HG02885 (cell line): ENCODE measurements around the gene HIVEP3.

Source experiments
- ATAC-seq: cut with Tn5 transposase; IDR thresholded peaks from one replicate; pipeline ENCODE4 v1.9.1; 2021; ENCODE audit warnings: mild to moderate bottlenecking; ENCODE audit not compliant: unreplicated experiment, poor library complexity

The HIVEP3 gene

GRCh38 chr1:41645062-41645461, 273.7 kb downstream of the HIVEP3 start:
- no peak for ATAC-seq

GRCh38 chr1:41642922-41643821, 275.6 kb downstream of the HIVEP3 start:
- no peak for ATAC-seq

- ATAC-seq, result no peak
Observed at GRCh38 chr1:41641941-41642527, 276.7 kb downstream of the HIVEP3 start.

GRCh38 chr1:41641475-41641814, 277.3 kb downstream of the HIVEP3 start:
- no peak for ATAC-seq

- no peak for ATAC-seq
Observed at GRCh38 chr1:41640756-41641474, 277.8 kb downstream of the HIVEP3 start.

- no peak for ATAC-seq
Observed at GRCh38 chr1:41640141-41640751, 278.5 kb downstream of the HIVEP3 start.

- ATAC-seq, result no peak
Observed at GRCh38 chr1:41639332-41639936, 279.3 kb downstream of the HIVEP3 start.

- ATAC-seq, result no peak
Observed at GRCh38 chr1:41638086-41639024, 280.4 kb downstream of the HIVEP3 start.

- no peak for ATAC-seq
Observed at GRCh38 chr1:41637367-41637766, 281.4 kb downstream of the HIVEP3 start.

- ATAC-seq, result no peak
Observed at GRCh38 chr1:41633764-41634163, 285.0 kb downstream of the HIVEP3 start.

- no peak for ATAC-seq
Observed at GRCh38 chr1:41632781-41633575, 285.7 kb downstream of the HIVEP3 start.

- ATAC-seq, result no peak
Observed at GRCh38 chr1:41631971-41632370, 286.8 kb downstream of the HIVEP3 start.

- no peak for ATAC-seq
Observed at GRCh38 chr1:41631154-41631553, 287.6 kb downstream of the HIVEP3 start.

GRCh38 chr1:41629571-41629970, 289.2 kb downstream of the HIVEP3 start:
- ATAC-seq, result no peak

GRCh38 chr1:41629141-41629540, 289.6 kb downstream of the HIVEP3 start:
- ATAC-seq, result no peak

- ATAC-seq, result no peak
Observed at GRCh38 chr1:41627491-41628280, 291.0 kb downstream of the HIVEP3 start.

GRCh38 chr1:41626616-41627375, 291.9 kb downstream of the HIVEP3 start:
- no peak for ATAC-seq
